Neural crest cell (in vitro differentiated cells): ENCODE measurements around the gene VPS13D. TPM values are rescaled to one million over a fixed set of nuclear protein-coding genes. Genes with fewer than 3 reads are reported as not detected.

Experiments
- DNase-seq: peaks from one replicate; pipeline ENCODE4 v3.0.0; 2021; ENCODE audit warnings: low read depth, mixed read lengths, low spot score
- H3K27ac Mint-ChIP-seq: one replicate; pipeline ENCODE4 v1.8.0; 2021; ENCODE audit warnings: mild to moderate bottlenecking, mixed read lengths; ENCODE audit not compliant: unreplicated experiment
- H3K27me3 Mint-ChIP-seq: 2 replicates; pipeline ENCODE4 v1.8.0; 2021; ENCODE audit warnings: low read depth, mild to moderate bottlenecking, mixed read lengths
- H3K36me3 Mint-ChIP-seq: 2 replicates; pipeline ENCODE4 v1.8.0; 2021; ENCODE audit warnings: low read depth, mild to moderate bottlenecking, mixed read lengths
- H3K4me1 Mint-ChIP-seq: 2 replicates; pipeline ENCODE4 v1.8.0; 2021; ENCODE audit warnings: mixed read lengths
- H3K4me3 Mint-ChIP-seq: one replicate; pipeline ENCODE4 v1.8.0; 2021; ENCODE audit warnings: mild to moderate bottlenecking, mixed read lengths
- H3K9me3 Mint-ChIP-seq: 2 replicates; pipeline ENCODE4 v1.8.0; 2021; ENCODE audit warnings: mixed read lengths
- CTCF ChIP-seq: fragments of 200-600 bp; sonication (generic); conservative IDR thresholded peaks from 2 replicates; pipeline ENCODE4 v1.5.0; 2021; ENCODE audit warnings: antibody characterized with exemption, mild to moderate bottlenecking
- total RNA-seq: library from RNA; stranded (reverse); gene quantifications from 2 replicates; pipeline ENCODE4 v1.2.1, GENCODE V29; 2021

VPS13D gene
- total RNA-seq, 1 donor from 2014 or later = 24.5 TPM

DNA sequence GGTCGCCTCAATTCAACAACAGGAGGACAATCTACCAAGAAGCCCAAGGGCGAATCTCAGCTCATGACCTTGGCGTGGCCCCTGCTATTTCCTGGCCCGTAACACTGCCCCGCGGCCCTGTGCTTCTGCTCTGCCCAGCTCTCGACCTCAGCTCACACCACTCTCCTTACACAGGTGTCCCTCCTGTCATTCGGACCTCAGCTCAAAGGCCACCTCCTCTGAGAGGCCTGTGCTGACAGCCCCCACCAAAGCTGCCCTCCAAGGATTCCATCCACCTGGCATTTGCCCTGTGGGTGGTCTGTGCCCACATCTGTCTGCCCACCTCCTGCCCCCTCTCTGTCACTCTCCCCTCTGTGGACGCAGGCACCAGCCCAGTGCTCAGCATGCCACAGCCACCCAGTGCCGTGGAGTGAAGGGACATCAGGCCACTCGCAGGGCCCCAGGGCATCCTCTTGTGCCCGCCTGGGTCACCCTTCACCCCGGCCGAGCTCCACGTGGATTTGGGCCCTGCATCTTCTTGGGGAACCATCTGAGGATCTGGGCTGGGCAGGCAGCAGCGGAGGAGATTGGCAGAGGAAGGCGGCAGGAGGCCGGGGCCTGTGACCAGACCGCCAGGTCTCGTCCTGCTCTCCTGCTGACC is 317.9 kb downstream of the VPS13D start:
- Mint-ChIP-seq H3K4me1 (peaks cover 18% of the 10 kb centered on the region), H3K9me3 (no peaks in the 10 kb centered on the region), H3K36me3 (no peaks in the 10 kb centered on the region), H3K4me3 (no peak overlapping the region), H3K27ac (peak overlapping the region; percentile 59), H3K27me3 (no peaks in the 10 kb centered on the region)
- DNase-seq = no peak
- no peak for TF ChIP-seq CTCF

- Mint-ChIP-seq H3K27ac (no peak overlapping the region), H3K9me3 (no peaks in the 10 kb centered on the region), H3K27me3 (no peaks in the 10 kb centered on the region), H3K4me1 (peaks cover 24% of the 10 kb centered on the region), H3K36me3 (no peaks in the 10 kb centered on the region), H3K4me3 (no peak overlapping the region)
- no peak for DNase-seq
- no peak for TF ChIP-seq CTCF
Observed at GRCh38 chr1:12548279-12548972, 318.6 kb downstream of the VPS13D start.

DNA sequence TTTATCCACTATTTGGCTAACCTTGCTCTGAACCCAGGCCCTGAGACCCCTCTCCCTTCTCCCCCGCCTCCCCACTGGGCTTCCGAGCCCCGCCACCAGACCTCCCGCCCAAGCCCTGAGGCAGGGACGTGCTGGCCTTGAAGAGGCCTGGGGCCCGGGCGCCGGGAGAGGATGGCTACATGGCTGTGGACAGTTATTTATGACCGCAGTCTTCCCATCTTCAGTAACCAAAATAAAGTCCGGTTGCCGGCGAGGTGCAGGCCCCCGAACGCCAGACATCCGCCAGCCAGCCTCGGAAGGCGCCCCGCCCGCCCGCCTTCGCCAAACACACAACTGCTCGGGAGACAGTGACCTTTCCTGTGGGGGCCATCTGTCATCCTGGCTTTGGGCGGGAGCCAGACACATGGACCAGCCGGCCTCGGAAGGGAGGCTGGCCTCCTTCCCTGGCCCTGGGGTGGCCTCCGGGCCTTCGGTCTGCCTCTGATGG is 319.2 kb downstream of the VPS13D start:
- Mint-ChIP-seq H3K27ac (no peak overlapping the region), H3K9me3 (no peaks in the 10 kb centered on the region), H3K4me3 (no peak overlapping the region), H3K27me3 (no peaks in the 10 kb centered on the region), H3K36me3 (no peaks in the 10 kb centered on the region), H3K4me1 (peaks cover 24% of the 10 kb centered on the region)
- no peak for TF ChIP-seq CTCF
- no peak for DNase-seq

DNA sequence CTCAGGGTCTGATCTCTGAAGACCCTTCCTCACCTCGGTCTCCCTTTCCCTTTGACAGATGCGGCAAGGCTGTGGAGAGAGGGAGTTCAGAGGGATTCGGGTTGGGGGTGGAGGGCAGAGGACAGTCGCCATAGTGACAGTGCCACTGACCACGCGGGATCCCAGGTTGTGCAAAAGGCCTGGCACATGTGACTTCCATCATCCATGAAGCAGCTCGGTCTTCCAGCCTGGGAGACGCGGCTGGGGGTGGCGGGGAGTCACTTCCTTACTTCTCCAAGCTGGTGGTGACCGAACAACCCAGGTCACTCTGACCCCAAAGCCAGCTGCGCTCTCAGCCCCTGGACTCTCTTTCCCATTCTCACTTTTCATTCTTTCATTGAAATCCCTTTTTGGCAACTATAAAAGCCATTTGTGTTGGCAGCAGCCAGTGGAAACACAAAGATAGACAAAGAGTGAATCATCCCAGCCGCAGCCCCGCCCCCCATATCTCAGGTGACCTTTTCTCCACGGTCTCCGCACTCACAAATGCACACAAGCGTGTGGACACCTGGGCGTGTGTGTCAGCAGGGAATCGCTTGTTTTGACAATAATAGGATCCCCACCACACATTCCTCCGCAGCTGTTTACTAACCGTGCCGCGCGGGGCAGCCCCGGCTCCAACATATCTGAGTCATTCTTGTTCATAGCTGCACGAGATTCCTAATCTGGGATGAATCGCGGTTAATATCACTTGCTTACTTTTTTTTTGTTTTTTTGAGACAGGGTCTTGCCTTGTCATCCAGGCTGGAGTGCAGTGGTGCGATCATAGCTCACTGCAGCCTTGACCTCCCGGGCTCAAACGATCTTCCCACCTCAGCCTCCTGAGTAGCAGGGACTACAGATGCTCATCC is 319.9 kb downstream of the VPS13D start:
- no peaks in the 10 kb centered on the region for H3K36me3 Mint-ChIP-seq
- H3K4me3 Mint-ChIP-seq = peak overlapping the region; percentile 26
- no peak for DNase-seq
- no peaks in the 10 kb centered on the region for H3K27me3 Mint-ChIP-seq
- peak overlapping the region; percentile 81 for H3K27ac Mint-ChIP-seq
- TF ChIP-seq CTCF = no peak
- no peaks in the 10 kb centered on the region for H3K9me3 Mint-ChIP-seq
- H3K4me1 Mint-ChIP-seq = peaks cover 19% of the 10 kb centered on the region

DNA sequence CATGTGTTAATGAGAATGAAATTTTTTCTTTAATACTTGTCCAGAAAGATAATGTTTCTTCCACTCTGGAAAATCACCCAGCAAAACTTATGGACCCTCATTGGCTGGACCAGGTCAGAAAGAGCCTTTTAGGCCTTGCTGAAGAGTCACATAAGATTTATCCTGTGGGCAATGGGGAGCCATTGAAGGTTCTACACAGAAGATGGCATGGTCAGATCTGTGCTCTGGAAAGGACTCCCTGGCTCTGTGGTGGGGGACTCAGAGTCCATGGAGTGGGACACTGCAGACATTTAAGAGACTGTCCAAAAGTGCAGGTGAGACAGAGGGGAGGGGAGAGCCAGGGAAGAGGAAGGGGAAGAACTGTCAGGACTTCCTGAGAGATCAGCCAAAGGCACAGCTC is 321.8 kb downstream of the VPS13D start:
- Mint-ChIP-seq H3K4me1 (peaks cover 17% of the 10 kb centered on the region), H3K9me3 (no peaks in the 10 kb centered on the region), H3K4me3 (no peak overlapping the region), H3K27me3 (no peaks in the 10 kb centered on the region), H3K36me3 (no peaks in the 10 kb centered on the region), H3K27ac (peak overlapping the region; percentile 57)
- TF ChIP-seq CTCF = no peak
- DNase-seq = no peak
